A673 (cell line): ENCODE measurements around the gene CASP9.

Source experiments
- CTCF ChIP-seq: fragments of 300-800, 200-600 bp; sonication (generic); conservative IDR thresholded peaks from 2 replicates; pipeline ENCODE4 v1.5.1; 2017; ENCODE audit warnings: low read depth, mild to moderate bottlenecking, antibody characterized with exemption, low read length, moderate library complexity, mixed read lengths
- EZH2 ChIP-seq: fragments of 200-600 bp; sonication (generic); IDR thresholded peaks from 2 replicates; pipeline ENCODE4 v1.6.1; 2017; ENCODE audit warnings: borderline replicate concordance, low read depth, mild to moderate bottlenecking, mixed read lengths, antibody characterized with exemption, low read length; ENCODE audit not compliant: poor library complexity, severe bottlenecking

GRCh38 chr1:15452216-15452615 lies 71.8 kb downstream of the CASP9 start:
- TF ChIP-seq CTCF (no peak), EZH2 (no peak)
